Kidney epithelial cell (primary cell): ENCODE data around the gene DNHD1. TPM values are rescaled to one million over a fixed set of nuclear protein-coding genes. Genes with fewer than 3 reads are reported as not detected.

Source experiments
- DNase-seq: peaks from one replicate; pipeline ENCODE4 v3.0.0-alpha.2; 2010; ENCODE audit warnings: low read depth
- H3K27me3 ChIP-seq: 2 replicates; pipeline ENCODE4 v1.6.0; 2011; ENCODE audit warnings: low read length; ENCODE audit not compliant: control insufficient read depth, insufficient read depth
- H3K36me3 ChIP-seq: 2 replicates; pipeline ENCODE4 v1.5.1; 2011; ENCODE audit warnings: low read length; ENCODE audit not compliant: control insufficient read depth, insufficient read depth
- H3K4me3 ChIP-seq: 2 replicates; pipeline ENCODE4 v1.5.1; 2011; ENCODE audit warnings: low read depth, mild to moderate bottlenecking, control low read depth, low read length
- CTCF ChIP-seq: IDR thresholded peaks from 2 replicates; pipeline ENCODE4 v1.5.1; 2011; ENCODE audit warnings: mild to moderate bottlenecking, moderate library complexity, low read length, control low read depth, inconsistent platforms; ENCODE audit not compliant: insufficient read depth, poor library complexity, severe bottlenecking
- total RNA-seq: library from RNA; depleted of rRNA; stranded (reverse); fragments of >200 nt; gene quantifications from 2 replicates; pipeline ENCODE4 v1.2.3, GENCODE V29; 2015

DNHD1 gene
- total RNA-seq, 1 donor from 2014 or later = 2.9 TPM

GRCh38 chr11:6482441-6482840 lies 14.6 kb upstream of the DNHD1 start:
- Histone ChIP-seq H3K4me3 (peak overlapping the region; percentile 91), H3K36me3 (peaks cover 1% of the 10 kb centered on the region), H3K27me3 (no peaks in the 10 kb centered on the region)
- DNase-seq = no peak
- no peak for TF ChIP-seq CTCF

GRCh38 chr11:6483015-6483414 lies 14.1 kb upstream of the DNHD1 start:
- Histone ChIP-seq H3K4me3 (no peak overlapping the region), H3K27me3 (no peaks in the 10 kb centered on the region), H3K36me3 (peaks cover 1% of the 10 kb centered on the region)
- no peak for DNase-seq
- no peak for TF ChIP-seq CTCF

- no peak for TF ChIP-seq CTCF
- no peaks in the 10 kb centered on the region for H3K36me3 ChIP-seq
- no peak overlapping the region for H3K4me3 ChIP-seq
- H3K27me3 ChIP-seq = no peaks in the 10 kb centered on the region
- DNase-seq = no peak
Observed at GRCh38 chr11:6485661-6486060, 11.4 kb upstream of the DNHD1 start.

GRCh38 chr11:6486256-6486655 lies 10.8 kb upstream of the DNHD1 start:
- no peak for TF ChIP-seq CTCF
- no peaks in the 10 kb centered on the region for H3K27me3 ChIP-seq
- H3K36me3 ChIP-seq = no peaks in the 10 kb centered on the region
- DNase-seq = no peak
- no peak overlapping the region for H3K4me3 ChIP-seq

GRCh38 chr11:6486938-6487337 lies 10.1 kb upstream of the DNHD1 start:
- DNase-seq = no peak
- H3K27me3 ChIP-seq = no peaks in the 10 kb centered on the region
- H3K36me3 ChIP-seq = no peaks in the 10 kb centered on the region
- no peak overlapping the region for H3K4me3 ChIP-seq
- no peak for TF ChIP-seq CTCF

- no peaks in the 10 kb centered on the region for H3K36me3 ChIP-seq
- TF ChIP-seq CTCF = no peak
Observed at GRCh38 chr11:6488342-6488741, 8.7 kb upstream of the DNHD1 start.

More at GRCh38 chr11:6488342-6488741, 8.7 kb upstream of the DNHD1 start:
- H3K4me3 ChIP-seq = no peak overlapping the region
- no peak for DNase-seq
- no peaks in the 10 kb centered on the region for H3K27me3 ChIP-seq
